HG03558 (cell line): ENCODE measurements around the gene CAMK2N1.

Source experiments
- ATAC-seq: cut with Tn5 transposase; IDR thresholded peaks from one replicate; pipeline ENCODE4 v1.9.1; 2021; ENCODE audit warnings: moderate number of reproducible peaks; ENCODE audit not compliant: unreplicated experiment; ENCODE audit errors: extremely low read depth

Gene CAMK2N1

GRCh38 chr1:20449735-20450311 lies 36.2 kb downstream of the CAMK2N1 start:
- no peak for ATAC-seq

GRCh38 chr1:20448671-20449071 lies 37.3 kb downstream of the CAMK2N1 start:
- ATAC-seq: no peak

GRCh38 chr1:20447794-20448193 lies 38.2 kb downstream of the CAMK2N1 start:
- ATAC-seq: no peak

- no peak for ATAC-seq
These were observed 39.2 kb downstream of the CAMK2N1 start for GRCh38 chr1:20446796-20447195.

- ATAC-seq: no peak
These were observed 40.1 kb downstream of the CAMK2N1 start for GRCh38 chr1:20445956-20446355.

GRCh38 chr1:20443703-20444586 lies 42.1 kb downstream of the CAMK2N1 start:
- ATAC-seq: no peak

- no peak for ATAC-seq
These were observed 42.9 kb downstream of the CAMK2N1 start for GRCh38 chr1:20442920-20443625.

GRCh38 chr1:20440785-20441200 lies 45.2 kb downstream of the CAMK2N1 start:
- ATAC-seq: no peak

GRCh38 chr1:20439282-20439681 lies 46.7 kb downstream of the CAMK2N1 start:
- no peak for ATAC-seq

- ATAC-seq: no peak
These were observed 48.4 kb downstream of the CAMK2N1 start for GRCh38 chr1:20437640-20438039.

GRCh38 chr1:20432891-20433290 lies 53.1 kb downstream of the CAMK2N1 start:
- ATAC-seq: no peak
